SK-N-SH (cell line): ENCODE data around the gene THSD4. TPM values are rescaled to one million over a fixed set of nuclear protein-coding genes. Genes with fewer than 3 reads are reported as not detected.

Experiments used
- CTCF ChIA-PET: fragments of 300-600, 350-600 bp; formaldehyde crosslinking; extraction: SDS; loops from one replicate; lab custom pipeline; 2021; lab: Yijun Ruan, JAX
- POLR2A ChIA-PET: fragments of 350-600 bp; sonication (Branson Sonifier 250); formaldehyde crosslinking; extraction: SDS; loops from one replicate; lab custom pipeline; 2020; ENCODE audit warnings: antibody characterized with exemption, inconsistent platforms; lab: Yijun Ruan, JAX
- DNase-seq: peaks from one replicate; pipeline ENCODE4 v3.0.0; 2012
- H2AFZ ChIP-seq: fragments of 200-600 bp; sonication (generic); 2 replicates; pipeline ENCODE4 v1.8.1; 2016; ENCODE audit warnings: antibody characterized with exemption, mild to moderate bottlenecking, low read depth
- H3F3A ChIP-seq: fragments of 200-600 bp; sonication (generic); replicated peaks from 2 replicates; pipeline ENCODE3; 2016; ENCODE audit warnings: antibody characterized with exemption, mild to moderate bottlenecking; ENCODE audit not compliant: insufficient read depth
- H3K27ac ChIP-seq, 2 experiments: fragments of 200-500 bp in 1 of 2; fragments of 200-600 bp in 1 of 2; sonication (Bioruptor generic) in 1 of 2; sonication (generic), shearing (Covaris generic) in 1 of 2; 2 replicates each; pipeline versions ENCODE4 v1.5.1 to v1.6.1; 2014 to 2016; ENCODE audit warnings: low read depth in 2 of 2, inconsistent platforms in 1 of 2, low read length in 1 of 2, mild to moderate bottlenecking in 1 of 2, mixed read lengths in 1 of 2
- H3K27me3 ChIP-seq: fragments of 200-600 bp; sonication (generic), shearing (Covaris generic); 2 replicates; pipeline ENCODE4 v1.6.1; 2016; ENCODE audit warnings: mixed run types; ENCODE audit not compliant: insufficient read depth
- H3K36me3 ChIP-seq, 2 experiments: fragments of 200-500 bp in 1 of 2; fragments of 200-600 bp in 1 of 2; sonication (Bioruptor generic) in 1 of 2; sonication (generic) in 1 of 2; replicated peaks in 1 of 2; 2 replicates each; pipeline versions ENCODE3 to v1.5.1; 2014 to 2016; ENCODE audit warnings: low read length in 1 of 2, mild to moderate bottlenecking in 1 of 2; ENCODE audit not compliant: insufficient read depth in 2 of 2, control insufficient read depth in 1 of 2
- H3K4me1 ChIP-seq, 2 experiments: fragments of 200-500 bp in 1 of 2; fragments of 200-600 bp in 1 of 2; sonication (Bioruptor generic) in 1 of 2; sonication (generic), shearing (Covaris generic) in 1 of 2; 2 replicates each; pipeline versions ENCODE4 v1.5.1 to v1.6.1; 2014 to 2016; ENCODE audit warnings: low read depth in 1 of 2, low read length in 1 of 2, mixed run types in 1 of 2; ENCODE audit not compliant: insufficient read depth in 2 of 2, control insufficient read depth in 1 of 2
- H3K4me2 ChIP-seq: fragments of 200-600 bp; sonication (generic), shearing (Covaris generic); 2 replicates; pipeline ENCODE4 v1.6.1; 2017; ENCODE audit warnings: mixed run types
- H3K4me3 ChIP-seq, 2 experiments: fragments of 200-500 bp in 1 of 2; fragments of 200-600 bp in 1 of 2; sonication (Bioruptor generic) in 1 of 2; sonication (generic), shearing (Covaris generic) in 1 of 2; 2 replicates each; pipeline versions ENCODE4 v1.5.1 to v1.8.1; 2014 to 2016; ENCODE audit warnings: low read depth in 2 of 2, inconsistent platforms in 1 of 2, low read length in 1 of 2, mild to moderate bottlenecking in 1 of 2, mixed read lengths in 1 of 2, moderate library complexity in 1 of 2
- H3K79me2 ChIP-seq: fragments of 200-600 bp; sonication (generic); 2 replicates; pipeline ENCODE4 v1.8.1; 2017; ENCODE audit warnings: mild to moderate bottlenecking; ENCODE audit not compliant: insufficient read depth
- H3K9ac ChIP-seq: fragments of 200-600 bp; sonication (generic); 2 replicates; pipeline ENCODE4 v1.6.1; 2017; ENCODE audit warnings: mixed run types
- H3K9me2 ChIP-seq: fragments of 200-600 bp; sonication (generic); 2 replicates; pipeline ENCODE4 v1.6.1; 2017; ENCODE audit warnings: mixed run types
- H3K9me3 ChIP-seq: fragments of 200-600 bp; sonication (generic); 2 replicates; pipeline ENCODE4 v1.6.1; 2017; ENCODE audit warnings: mixed run types, mild to moderate bottlenecking, moderate library complexity
- H4K20me1 ChIP-seq: fragments of 200-600 bp; sonication (generic); 2 replicates; pipeline ENCODE4 v1.6.1; 2017; ENCODE audit warnings: mild to moderate bottlenecking, mixed run types; ENCODE audit not compliant: insufficient read depth
- EP300 ChIP-seq, 2 experiments: IDR thresholded peaks; 2 replicates each; pipeline versions ENCODE4 v1.4.0 to v1.6.1; 2012; ENCODE audit warnings: borderline replicate concordance in 1 of 2, low read depth in 1 of 2, low read length in 1 of 2
- EZH2phosphoT487 ChIP-seq: fragments of 200-600 bp; sonication (generic); IDR thresholded peaks from 2 replicates; pipeline ENCODE4 v1.6.1; 2017; ENCODE audit warnings: low read depth, mixed run types, mild to moderate bottlenecking, antibody characterized with exemption, moderate library complexity, borderline replicate concordance
- FOSL2 ChIP-seq: IDR thresholded peaks from 2 replicates; pipeline ENCODE4 v1.4.0; 2012; ENCODE audit warnings: low read depth, mild to moderate bottlenecking, moderate library complexity, borderline replicate concordance
- MEF2A ChIP-seq: IDR thresholded peaks from 2 replicates; pipeline ENCODE4 v1.4.0; 2012; ENCODE audit warnings: low read depth, borderline replicate concordance
- MXI1 ChIP-seq: IDR thresholded peaks from 2 replicates; pipeline ENCODE4 v1.6.1; 2012; ENCODE audit warnings: mild to moderate bottlenecking, low read depth, low read length, improper control_type of control experiment
- NRF1 ChIP-seq: IDR thresholded peaks from 2 replicates; pipeline ENCODE4 v1.6.1; 2012; ENCODE audit warnings: low read depth, mild to moderate bottlenecking, low read length
- RAD21 ChIP-seq: IDR thresholded peaks from 2 replicates; pipeline ENCODE4 v1.6.1; 2012; ENCODE audit warnings: mild to moderate bottlenecking, low read length
- RCOR1 ChIP-seq: fragments of 150-350 bp; IDR thresholded peaks from 2 replicates; pipeline ENCODE4 v1.6.1; 2017; ENCODE audit warnings: antibody characterized with exemption, low read length
- RFX5 ChIP-seq: IDR thresholded peaks from 2 replicates; pipeline ENCODE4 v1.6.1; 2012; ENCODE audit warnings: mild to moderate bottlenecking, improper control_type of control experiment, low read length
- RXRA ChIP-seq: IDR thresholded peaks from 2 replicates; pipeline ENCODE4 v1.4.0; 2012; ENCODE audit warnings: low read depth, mild to moderate bottlenecking, borderline replicate concordance
- TAF1 ChIP-seq: IDR thresholded peaks from 2 replicates; pipeline ENCODE4 v1.6.1; 2012; ENCODE audit warnings: low read depth, mild to moderate bottlenecking, low read length, moderate library complexity, borderline replicate concordance
- TCF12 ChIP-seq: IDR thresholded peaks from 2 replicates; pipeline ENCODE4 v1.4.0; 2012
- USF2 ChIP-seq: fragments of 150-350 bp; IDR thresholded peaks from 2 replicates; pipeline ENCODE4 v1.6.1; 2017; ENCODE audit warnings: antibody characterized with exemption, low read length, low read depth, borderline replicate concordance
- WGBS: methylation state at CpG from one replicate; pipeline ENCODE4 v1.1.6; 2017; ENCODE audit warnings: low lambda C conversion rate; 5-methylcytosine and 5-hydroxymethylcytosine counted together
- polyA plus RNA-seq, 3 experiments: library from polyadenylated mRNA; depleted of rRNA; stranded (reverse); fragments of >200 nt; gene quantifications; 2 replicates each; pipeline ENCODE4 v1.2.3, GENCODE V29; 2012
- TF ChIP-seq, protein P1 (sequence below): IDR thresholded peaks from 2 replicates; pipeline ENCODE4 v1.6.1; 2012; ENCODE audit warnings: mild to moderate bottlenecking, low read depth, low read length, moderate library complexity
- TF ChIP-seq, protein P2 (sequence below): IDR thresholded peaks from 2 replicates; pipeline ENCODE4 v1.4.0; 2012; ENCODE audit warnings: low read depth, borderline replicate concordance

THSD4 gene
- polyA plus RNA-seq, 1 of the 3 experiments (the other 2 are of a cell fraction): 79.1 TPM

- DNase-seq: no peak
- CTCF ChIA-PET: interaction anchor here (1.0 to 1.6 kb wide), 3 partner anchors 12 to 46 kb away, joined by 3 to 4 read pairs (median 3); no protein-coding TSS in a partner anchor
These were observed 710.9 kb downstream of the THSD4 start for GRCh38 chr15:71826196-71826595.

More at GRCh38 chr15:71826196-71826595, 710.9 kb downstream of the THSD4 start:
- Histone ChIP-seq H3K79me2 (no peaks in the 10 kb centered on the region), H3F3A (no peaks in the 10 kb centered on the region), H3K4me1 (no peaks in the 10 kb centered on the region), H3K9me2 (no peaks in the 10 kb centered on the region), H3K36me3 (peaks cover 57% of the 10 kb centered on the region in 2 experiments), H2AFZ (no peak overlapping the region), H3K9me3 (no peaks in the 10 kb centered on the region), H4K20me1 (no peaks in the 10 kb centered on the region), H3K27ac (no peak overlapping the region), H3K9ac (no peak overlapping the region), H3K27me3 (no peaks in the 10 kb centered on the region), H3K4me3 (no peak overlapping the region), H3K4me2 (no peak overlapping the region)
- POLR2A ChIA-PET: no interaction called here
- WGBS: 91% methylated on average over 5 of the region's 5 CpGs
- TF ChIP-seq RFX5: no peak
- TF ChIP-seq EZH2phosphoT487: no peak
- TF ChIP-seq, protein P1, sequence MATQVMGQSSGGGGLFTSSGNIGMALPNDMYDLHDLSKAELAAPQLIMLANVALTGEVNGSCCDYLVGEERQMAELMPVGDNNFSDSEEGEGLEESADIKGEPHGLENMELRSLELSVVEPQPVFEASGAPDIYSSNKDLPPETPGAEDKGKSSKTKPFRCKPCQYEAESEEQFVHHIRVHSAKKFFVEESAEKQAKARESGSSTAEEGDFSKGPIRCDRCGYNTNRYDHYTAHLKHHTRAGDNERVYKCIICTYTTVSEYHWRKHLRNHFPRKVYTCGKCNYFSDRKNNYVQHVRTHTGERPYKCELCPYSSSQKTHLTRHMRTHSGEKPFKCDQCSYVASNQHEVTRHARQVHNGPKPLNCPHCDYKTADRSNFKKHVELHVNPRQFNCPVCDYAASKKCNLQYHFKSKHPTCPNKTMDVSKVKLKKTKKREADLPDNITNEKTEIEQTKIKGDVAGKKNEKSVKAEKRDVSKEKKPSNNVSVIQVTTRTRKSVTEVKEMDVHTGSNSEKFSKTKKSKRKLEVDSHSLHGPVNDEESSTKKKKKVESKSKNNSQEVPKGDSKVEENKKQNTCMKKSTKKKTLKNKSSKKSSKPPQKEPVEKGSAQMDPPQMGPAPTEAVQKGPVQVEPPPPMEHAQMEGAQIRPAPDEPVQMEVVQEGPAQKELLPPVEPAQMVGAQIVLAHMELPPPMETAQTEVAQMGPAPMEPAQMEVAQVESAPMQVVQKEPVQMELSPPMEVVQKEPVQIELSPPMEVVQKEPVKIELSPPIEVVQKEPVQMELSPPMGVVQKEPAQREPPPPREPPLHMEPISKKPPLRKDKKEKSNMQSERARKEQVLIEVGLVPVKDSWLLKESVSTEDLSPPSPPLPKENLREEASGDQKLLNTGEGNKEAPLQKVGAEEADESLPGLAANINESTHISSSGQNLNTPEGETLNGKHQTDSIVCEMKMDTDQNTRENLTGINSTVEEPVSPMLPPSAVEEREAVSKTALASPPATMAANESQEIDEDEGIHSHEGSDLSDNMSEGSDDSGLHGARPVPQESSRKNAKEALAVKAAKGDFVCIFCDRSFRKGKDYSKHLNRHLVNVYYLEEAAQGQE: no peak
- TF ChIP-seq MEF2A: no peak
- no peak for TF ChIP-seq RCOR1
- no peak for TF ChIP-seq USF2
- no peak for TF ChIP-seq EP300 (IDR thresholded peaks at IDR 0.05; ENCODE audit: borderline replicate concordance in 1 of 2, low read depth in 1 of 2, low read length in 1 of 2)
- TF ChIP-seq RXRA: no peak
- TF ChIP-seq RAD21: no peak
- TF ChIP-seq NRF1: no peak
- no peak for TF ChIP-seq MXI1
- TF ChIP-seq, protein P2, sequence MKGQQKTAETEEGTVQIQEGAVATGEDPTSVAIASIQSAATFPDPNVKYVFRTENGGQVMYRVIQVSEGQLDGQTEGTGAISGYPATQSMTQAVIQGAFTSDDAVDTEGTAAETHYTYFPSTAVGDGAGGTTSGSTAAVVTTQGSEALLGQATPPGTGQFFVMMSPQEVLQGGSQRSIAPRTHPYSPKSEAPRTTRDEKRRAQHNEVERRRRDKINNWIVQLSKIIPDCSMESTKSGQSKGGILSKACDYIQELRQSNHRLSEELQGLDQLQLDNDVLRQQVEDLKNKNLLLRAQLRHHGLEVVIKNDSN: no peak
- no peak for TF ChIP-seq TCF12
- no peak for TF ChIP-seq TAF1
- no peak for TF ChIP-seq FOSL2
